Measurements from ENCODE around the gene PGBD4. TPM values are rescaled to one million over a fixed set of nuclear protein-coding genes. Genes with fewer than 3 reads are reported as not detected.
A peak's percentile ranks its signal among the peaks of the same experiment; 100 is the strongest.

Gene PGBD4
- 1.2 and 1.3 TPM in 2 replicates for total RNA-seq

DNA sequence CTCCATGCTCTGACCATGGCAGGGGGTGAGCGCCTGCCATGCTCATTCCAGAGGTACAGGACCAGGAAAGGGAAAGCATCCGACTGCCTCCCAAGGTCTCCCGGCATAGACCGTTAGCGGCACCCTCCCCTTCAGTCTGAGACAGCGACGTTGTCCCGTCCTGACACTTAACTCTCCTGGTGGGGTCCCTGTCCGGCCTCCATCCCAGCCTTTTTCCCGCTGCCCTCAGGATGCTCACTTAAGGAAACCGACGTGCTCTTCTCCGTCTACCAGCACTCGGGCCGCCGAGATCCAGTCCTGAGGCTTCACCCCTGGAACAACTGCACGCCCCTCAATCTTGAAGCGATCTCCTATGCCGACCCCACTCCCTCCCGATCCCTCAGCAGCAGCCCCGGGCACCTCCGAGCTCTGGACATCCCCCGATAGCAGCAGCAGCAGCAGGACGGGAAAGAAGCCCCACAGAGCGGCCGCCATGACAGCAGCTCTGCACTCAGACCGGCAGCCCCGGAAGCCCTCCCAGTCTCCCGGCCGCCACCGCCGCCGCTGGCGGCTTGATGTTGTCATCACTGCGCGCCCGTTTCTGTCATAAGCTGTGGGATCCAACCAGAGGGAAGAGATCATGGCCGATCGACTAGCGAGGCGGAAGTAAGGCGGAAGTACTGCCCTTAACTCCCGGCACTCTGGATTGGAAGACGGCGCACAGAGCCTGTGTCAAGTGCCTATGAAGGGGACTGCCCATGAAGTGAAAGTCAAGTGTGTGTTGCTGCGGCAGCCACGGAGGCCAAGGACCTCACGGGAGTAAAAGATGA, at the start of gene PGBD4, which contains the start of gene EMC7:
Gene PGBD4 (plus strand): TSS at position 718 of the 809 bp plus-strand sequence. CDS start 449 bp downstream, outside the sequence.
Gene EMC7 (minus strand): TSS at position 497 of the 809 bp plus-strand sequence. CDS start 23 bp downstream, at position 474.
- peak; percentile 100 for DNase-seq

DNA sequence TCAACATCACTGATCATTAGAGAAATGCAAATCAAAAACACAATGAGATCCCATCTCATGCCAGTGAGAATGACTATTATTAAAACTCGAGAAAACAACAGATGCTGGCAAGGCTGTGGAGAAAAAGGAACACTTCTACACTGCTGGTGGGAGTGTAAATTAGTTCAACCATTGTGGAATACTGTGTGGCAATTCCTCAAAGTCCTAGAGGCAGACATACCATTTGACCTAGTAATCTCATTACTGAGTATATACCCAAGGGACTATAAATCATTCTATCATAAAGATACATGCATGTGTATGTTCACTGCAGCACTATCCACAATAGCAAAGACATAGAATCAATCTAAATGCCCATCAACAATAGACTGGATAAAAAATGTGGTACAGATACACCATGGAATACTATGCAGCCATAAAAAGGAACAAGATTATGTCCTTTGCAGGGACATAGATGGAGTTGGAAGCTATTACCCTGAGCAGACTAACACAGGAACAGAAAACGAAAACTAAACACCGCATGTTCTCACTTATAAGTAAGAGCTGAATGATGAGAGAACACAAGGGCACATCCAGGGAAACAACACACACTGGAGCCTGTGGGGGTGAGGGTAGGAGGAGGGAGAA, 47.7 kb upstream of the PGBD4 start:
- no peak for DNase-seq

DNA sequence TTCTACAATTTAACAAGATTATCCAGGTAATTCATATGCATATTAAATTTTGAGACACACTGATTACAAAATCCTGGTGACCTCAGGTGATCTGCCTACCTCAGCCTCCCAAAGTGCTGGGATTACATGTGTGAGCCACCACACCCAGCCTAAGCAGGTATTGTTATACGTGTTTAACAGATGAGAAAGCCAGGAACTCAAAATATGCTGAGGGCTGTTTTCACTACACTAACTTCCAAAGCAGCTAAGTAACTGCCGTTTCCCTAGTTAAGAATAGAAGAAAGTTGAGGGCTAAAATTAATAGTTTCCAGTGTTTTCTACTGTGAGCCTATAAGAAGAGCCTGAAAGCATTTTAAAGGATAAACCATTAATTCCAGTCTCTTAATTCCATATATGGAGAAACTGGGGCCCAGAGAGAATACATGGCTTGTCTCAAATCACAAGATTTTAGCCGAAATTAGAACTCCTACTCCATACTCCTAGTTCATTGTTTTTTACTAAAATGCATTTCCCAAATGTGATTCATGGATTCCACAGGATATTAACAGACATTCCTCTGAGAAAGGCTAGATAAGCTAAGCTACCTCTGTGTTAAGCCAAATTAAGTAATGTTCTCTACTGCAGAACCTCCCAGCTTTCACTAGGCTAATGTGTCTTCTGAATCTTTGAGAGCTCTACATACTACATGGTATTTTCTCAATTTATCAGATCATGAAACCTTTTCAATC, 45.9 kb upstream of the PGBD4 start:
- peak; percentile 77 for DNase-seq

DNA sequence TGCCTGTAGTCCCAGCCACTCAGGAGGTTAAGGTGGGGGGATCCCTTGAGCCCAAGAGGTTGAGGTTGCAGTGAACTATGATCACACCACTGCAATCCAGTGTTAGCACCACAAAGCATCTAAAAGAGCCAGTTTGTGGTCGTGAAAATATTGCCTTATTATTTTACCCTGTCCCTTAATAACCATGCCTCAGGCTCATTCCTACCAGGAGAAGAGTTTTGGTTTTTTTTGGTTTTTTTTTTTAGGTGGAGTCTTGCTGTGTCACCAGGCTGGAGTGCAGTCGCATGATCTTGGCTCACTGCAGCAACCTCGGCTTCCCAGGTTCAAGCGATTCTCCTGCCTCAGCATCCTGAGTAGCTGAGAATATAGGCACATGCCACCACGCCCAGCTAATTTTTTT, 45.0 kb upstream of the PGBD4 start:
- DNase-seq: no peak

DNA sequence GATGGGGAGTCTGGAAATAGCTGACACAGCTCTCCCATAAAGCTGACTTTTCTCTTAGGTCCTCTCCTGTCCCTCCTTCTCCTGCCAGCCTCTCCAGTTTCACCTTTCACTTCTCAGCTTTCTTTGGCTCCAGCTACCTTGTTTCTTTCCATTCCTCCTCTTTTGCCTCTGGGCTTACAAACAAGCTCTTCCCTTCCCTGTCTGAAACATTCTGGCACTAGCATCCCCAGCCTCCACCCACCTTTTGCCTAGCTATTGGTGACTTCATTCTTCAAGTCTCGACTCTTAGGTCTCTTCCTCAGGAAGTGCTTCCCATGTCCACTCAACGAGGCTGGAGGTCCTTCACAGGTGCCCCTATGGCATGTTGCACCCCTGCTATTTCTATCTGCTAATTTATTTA, 42.4 kb upstream of the PGBD4 start:
- DNase-seq: no peak

DNA sequence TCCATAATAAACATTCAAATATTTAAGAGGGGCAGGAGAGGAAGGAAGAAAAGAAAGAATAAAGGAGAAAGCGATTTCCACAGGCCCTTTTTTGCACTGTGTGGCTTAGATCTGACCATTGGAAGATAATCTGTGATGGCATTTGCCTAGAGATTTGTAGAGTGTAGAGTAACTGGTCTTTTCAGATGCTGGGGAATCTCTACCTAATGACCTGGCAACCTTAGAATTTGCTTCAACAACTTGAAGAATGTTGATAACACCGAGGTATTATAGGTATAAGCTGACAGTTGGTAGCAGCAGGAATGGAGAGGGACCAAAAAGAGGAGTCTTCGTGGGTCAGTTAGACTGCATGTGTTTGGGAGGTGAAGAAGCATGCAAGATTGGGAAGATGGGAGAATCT, 41.9 kb upstream of the PGBD4 start:
- no peak for DNase-seq

DNA sequence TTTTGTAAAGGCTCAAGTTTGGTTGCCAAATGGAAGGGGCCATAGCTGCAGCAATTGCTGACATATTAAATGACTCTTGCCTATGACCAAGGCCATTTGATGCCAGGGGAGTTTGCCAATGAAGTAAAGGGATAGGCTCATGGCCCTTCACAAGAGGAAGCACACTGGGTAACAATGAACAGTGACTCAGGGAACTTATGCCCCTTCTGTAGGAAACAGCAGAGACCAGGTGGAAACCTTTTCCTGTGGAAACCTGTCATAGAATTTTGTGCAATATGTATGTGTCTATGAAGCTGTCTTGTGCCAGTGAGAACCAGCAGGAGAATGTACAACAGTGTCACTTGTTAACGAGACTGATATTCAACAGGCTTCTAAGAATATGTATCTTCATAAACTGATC, 37.4 kb upstream of the PGBD4 start:
- DNase-seq: peak; percentile 44

- no peak for DNase-seq
Measured at GRCh38 chr15:34065261-34065660, 36.6 kb upstream of the PGBD4 start.

DNA sequence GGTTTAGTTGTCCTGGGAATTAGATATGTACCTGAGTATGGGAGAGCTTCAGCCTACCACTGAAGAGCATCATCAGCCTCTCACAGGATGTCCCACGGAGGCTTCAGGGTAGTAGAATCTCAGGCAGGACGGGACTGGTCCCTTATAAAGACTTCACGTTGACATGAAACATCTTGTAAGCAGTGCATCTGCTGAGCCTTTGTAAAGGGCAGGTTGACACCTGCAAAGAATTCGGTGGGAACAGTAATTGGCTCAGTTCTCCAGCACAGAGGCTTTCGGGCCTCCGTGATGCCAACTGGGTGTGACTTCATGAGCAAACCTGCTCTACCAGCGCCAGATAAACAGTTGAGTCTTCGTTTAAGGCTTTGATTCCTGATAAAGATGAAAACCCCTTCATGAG, 35.9 kb upstream of the PGBD4 start:
- DNase-seq: no peak

- no peak for DNase-seq
Measured at GRCh38 chr15:34070003-34070402, 31.9 kb upstream of the PGBD4 start.

DNA sequence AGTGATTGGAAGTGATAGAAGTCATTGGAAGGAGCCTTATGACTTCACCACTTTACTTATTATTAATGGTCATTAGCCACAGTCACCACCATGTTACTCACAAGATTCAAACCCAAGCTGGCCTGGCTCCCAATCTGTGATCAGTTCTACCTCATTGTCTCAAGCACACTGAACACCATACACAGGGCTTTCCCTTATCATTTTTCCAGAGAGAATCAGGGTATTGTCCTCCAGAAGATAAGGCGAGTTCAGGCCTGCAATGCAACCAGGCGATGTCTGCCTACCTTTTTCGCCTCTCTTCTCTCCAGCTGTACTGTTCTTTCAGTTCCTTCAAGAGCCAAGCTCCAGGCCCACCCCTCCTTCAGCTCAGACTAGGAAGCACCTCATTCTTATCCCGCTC, 25.1 kb upstream of the PGBD4 start:
- DNase-seq: no peak

DNA sequence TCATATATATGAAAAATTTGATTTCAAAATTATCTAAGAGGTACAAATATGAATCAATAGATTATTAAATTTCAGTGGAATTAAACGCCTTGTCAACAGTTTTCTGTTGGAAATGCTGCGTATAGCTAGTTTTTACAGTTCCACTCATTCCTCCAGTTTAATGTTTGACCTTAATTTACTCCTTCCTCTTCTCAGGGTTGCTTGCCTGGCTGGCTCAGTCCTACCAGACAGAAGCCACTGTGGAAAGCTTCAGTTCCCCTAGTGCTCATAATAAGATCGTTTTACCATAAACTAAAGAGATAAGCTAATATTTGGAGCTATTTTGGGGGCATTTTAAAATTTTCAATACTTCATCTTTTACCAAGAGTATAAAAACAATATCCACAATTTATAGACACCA, 23.0 kb upstream of the PGBD4 start:
- no peak for DNase-seq

DNA sequence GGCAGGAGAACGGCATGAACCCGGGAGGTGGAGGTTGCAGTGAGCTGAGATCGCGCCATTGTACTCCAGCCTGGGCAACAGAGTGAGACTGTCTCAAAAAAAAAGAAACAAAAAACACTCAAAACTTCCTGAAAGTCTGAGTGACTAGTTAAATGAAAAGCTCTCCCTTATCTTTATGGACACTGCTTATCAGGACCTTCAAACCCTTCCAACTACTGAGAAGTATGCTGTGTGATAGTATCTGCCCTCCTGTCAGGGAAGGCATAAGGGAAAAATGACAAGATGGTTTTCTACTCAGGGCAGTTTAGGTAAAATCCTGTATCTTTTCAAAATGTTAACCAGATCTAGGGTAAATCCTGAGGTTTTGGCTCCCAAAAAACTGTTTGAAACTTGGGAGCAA, 22.0 kb upstream of the PGBD4 start:
- DNase-seq: no peak

GRCh38 chr15:34084086-34084485, 17.8 kb upstream of the PGBD4 start:
- DNase-seq: no peak

GRCh38 chr15:34085746-34086145, 16.1 kb upstream of the PGBD4 start:
- DNase-seq: no peak

DNA sequence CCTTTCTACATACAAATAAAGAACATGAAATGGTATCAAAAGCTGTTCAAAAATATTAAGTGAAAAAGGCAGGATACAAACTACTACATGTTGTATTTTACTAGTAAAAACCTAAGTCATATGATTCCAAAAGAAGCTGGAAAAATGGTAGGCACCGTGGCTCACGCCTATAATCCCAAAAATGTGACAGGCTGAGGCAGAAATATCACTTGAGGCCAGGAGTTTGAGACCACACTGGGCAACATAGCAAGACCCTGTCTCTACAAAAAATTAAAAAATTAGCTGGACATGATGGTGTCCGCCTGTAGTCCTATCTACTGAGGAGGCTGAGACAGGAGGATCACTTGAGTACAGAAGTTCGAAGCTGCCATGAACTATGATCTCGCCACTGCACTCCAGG, 2.0 kb upstream of the PGBD4 start:
- DNase-seq: no peak

GRCh38 chr15:34102175-34102925, 467 bp downstream of the PGBD4 start:
- no peak for DNase-seq

GRCh38 chr15:34106423-34106822, 4.5 kb downstream of the PGBD4 start:
- DNase-seq: no peak

GRCh38 chr15:34107315-34107714, 5.4 kb downstream of the PGBD4 start:
- DNase-seq: no peak

- peak; percentile 73 for DNase-seq
Measured at GRCh38 chr15:34109797-34110663, 8.1 kb downstream of the PGBD4 start.

DNA sequence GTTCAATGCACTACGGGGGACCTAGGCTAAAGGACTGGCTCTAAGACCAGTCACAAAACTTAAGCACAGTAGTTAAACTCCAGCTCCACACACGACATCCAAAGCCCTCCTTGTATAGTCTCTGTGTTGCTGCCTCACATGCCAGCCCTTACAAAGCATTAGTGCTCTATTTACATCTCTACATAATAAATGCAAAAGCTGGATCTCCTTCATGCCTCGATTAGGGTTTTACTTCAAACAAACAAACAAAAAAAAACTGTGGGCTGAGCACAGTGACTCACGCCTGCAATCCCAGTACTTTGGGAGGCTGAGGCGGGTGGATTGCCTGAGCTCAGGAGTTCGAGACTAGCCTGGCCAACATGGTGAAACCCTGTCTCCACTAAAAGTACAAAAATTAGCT, 9.6 kb downstream of the PGBD4 start:
- no peak for DNase-seq

GRCh38 chr15:34114215-34114614, 12.3 kb downstream of the PGBD4 start:
- no peak for DNase-seq

Data from dermis blood vessel endothelial cell (primary cell).